Kidney (tissue), 14 donors: ENCODE data around the gene TACC2. TPM values are rescaled to one million over a fixed set of nuclear protein-coding genes. Genes with fewer than 3 reads are reported as not detected.

Experiments
- DNase-seq, 5 donors: peaks; one replicate each; pipeline ENCODE4 v3.0.0-alpha.2; 2013 to 2020
- FAIRE-seq: peaks from 2 replicates; lab custom pipeline; 2012; peaks lifted over from hg19 to GRCh38; lab: Jason Lieb, UNC
- H3K27ac ChIP-seq, 2 donors: one replicate each; pipeline ENCODE4 v1.7.0; 2013; ENCODE audit warnings: low read depth in 2 of 2, low read length in 2 of 2, inconsistent platforms in 1 of 2
- H3K27me3 ChIP-seq: one replicate; pipeline ENCODE4 v1.7.1; 2013; ENCODE audit warnings: low read length, inconsistent platforms; ENCODE audit not compliant: control insufficient read depth, insufficient read depth
- H3K36me3 ChIP-seq, 3 donors: one replicate each; pipeline versions ENCODE4 v1.7.0 to v1.7.1; 2013; ENCODE audit warnings: low read length in 3 of 3, control low read depth in 1 of 3, inconsistent platforms in 1 of 3; ENCODE audit not compliant: insufficient read depth in 3 of 3, control insufficient read depth in 2 of 3
- H3K4me1 ChIP-seq, 3 donors: one replicate each; pipeline versions ENCODE4 v1.7.0 to v1.7.1; 2013; ENCODE audit warnings: low read length in 3 of 3, inconsistent platforms in 1 of 3, low read depth in 1 of 3; ENCODE audit not compliant: control insufficient read depth in 2 of 3, insufficient read depth in 2 of 3
- H3K4me3 ChIP-seq, 3 donors: one replicate each; pipeline versions ENCODE4 v1.7.0 to v1.8.1; 2013; ENCODE audit warnings: low read length in 3 of 3, control low read depth in 1 of 3, inconsistent platforms in 1 of 3
- H3K9ac ChIP-seq, 3 donors: one replicate each; pipeline versions ENCODE4 v1.7.0 to v1.7.1; 2013; ENCODE audit warnings: low read length in 3 of 3, control low read depth in 1 of 3, inconsistent platforms in 1 of 3
- H3K9me3 ChIP-seq, 3 donors: one replicate each; pipeline versions ENCODE4 v1.7.0 to v1.7.1; 2013; ENCODE audit warnings: low read length in 3 of 3, control low read depth in 1 of 3, inconsistent platforms in 1 of 3; ENCODE audit not compliant: control insufficient read depth in 2 of 3, insufficient read depth in 1 of 3
- intact Hi-C: fragments of 100-400 bp; cut with DNase I; formaldehyde crosslinking; loops from one replicate; pipeline ENCODE4 v1.11.1; 2022
- polyA plus RNA-seq: library from polyadenylated mRNA; stranded (reverse); fragments of 350-450 nt; fragmentation: Illumina TruSeq; extraction: RNeasy Lipid Tissue Mini Kit (QIAGEN cat#74804); gene quantifications from one replicate; pipeline ENCODE4 v1.2.3, GENCODE V29; 2014; ENCODE audit warnings: low read depth, low replicate concordance; ENCODE audit not compliant: insufficient read depth
- total RNA-seq: library from RNA; stranded (reverse); fragmentation: NEBNext Ultra II Directional; extraction: Animal tissue kit (Norgen Biotek cat#: 25700); gene quantifications from one replicate; pipeline ENCODE4 v1.2.1, GENCODE V29; 2021
- TF ChIP-seq, protein P1 (sequence below): IDR thresholded peaks from 3 replicates; pipeline ENCODE4 v1.5.1; 2012; ENCODE audit warnings: mild to moderate bottlenecking, moderate library complexity, borderline replicate concordance; ENCODE audit not compliant: insufficient read depth; ENCODE audit errors: extremely low read depth
- donor health status: control.
- donor health status: control.
- donor health status: control.
- donor health status: control.
- donor health status: control.
- donor health status: DM: yes; HTN: yes; CAD: no.
- donor health status: Normal renal cell carcinoma (clear cell type).

TACC2 gene
- total and polyA plus RNA-seq, 2 donors from 2014 or later = 36.4 to 81.0 TPM

DNA sequence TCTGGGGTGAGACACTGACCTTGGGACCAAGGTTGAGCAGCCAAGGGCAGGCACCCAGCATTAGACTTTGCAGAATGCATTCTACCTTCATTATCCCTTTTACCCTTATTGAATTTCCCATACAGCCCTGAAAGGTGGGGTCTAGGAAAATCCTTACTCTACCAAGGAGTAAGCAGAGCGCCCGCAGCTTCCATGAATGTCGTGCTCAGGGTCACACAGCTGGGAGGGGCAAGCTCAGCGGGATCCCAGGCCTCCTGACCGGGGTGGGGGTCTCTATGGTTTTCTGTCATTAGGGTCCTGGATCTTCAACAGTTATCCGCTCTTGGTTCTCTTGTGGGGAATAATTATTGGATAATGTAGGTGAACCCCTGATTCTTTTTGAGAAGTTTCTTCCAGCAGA lies 251.4 kb downstream of the TACC2 start:
- Histone ChIP-seq H3K27me3 (no peaks in the 10 kb centered on the region), H3K27ac (no peak overlapping the region), H3K9me3 (no peaks in the 10 kb centered on the region), H3K9ac (no peak overlapping the region), H3K4me3 (no peak overlapping the region), H3K4me1 (no peaks in the 10 kb centered on the region), H3K36me3 (peaks cover 0 to 18% (median 0%) of the 10 kb centered on the region in 3 donors)
- intact Hi-C loops = no loop called here
- DNase-seq (no peak), FAIRE-seq (no peak)
- TF ChIP-seq, protein P1, sequence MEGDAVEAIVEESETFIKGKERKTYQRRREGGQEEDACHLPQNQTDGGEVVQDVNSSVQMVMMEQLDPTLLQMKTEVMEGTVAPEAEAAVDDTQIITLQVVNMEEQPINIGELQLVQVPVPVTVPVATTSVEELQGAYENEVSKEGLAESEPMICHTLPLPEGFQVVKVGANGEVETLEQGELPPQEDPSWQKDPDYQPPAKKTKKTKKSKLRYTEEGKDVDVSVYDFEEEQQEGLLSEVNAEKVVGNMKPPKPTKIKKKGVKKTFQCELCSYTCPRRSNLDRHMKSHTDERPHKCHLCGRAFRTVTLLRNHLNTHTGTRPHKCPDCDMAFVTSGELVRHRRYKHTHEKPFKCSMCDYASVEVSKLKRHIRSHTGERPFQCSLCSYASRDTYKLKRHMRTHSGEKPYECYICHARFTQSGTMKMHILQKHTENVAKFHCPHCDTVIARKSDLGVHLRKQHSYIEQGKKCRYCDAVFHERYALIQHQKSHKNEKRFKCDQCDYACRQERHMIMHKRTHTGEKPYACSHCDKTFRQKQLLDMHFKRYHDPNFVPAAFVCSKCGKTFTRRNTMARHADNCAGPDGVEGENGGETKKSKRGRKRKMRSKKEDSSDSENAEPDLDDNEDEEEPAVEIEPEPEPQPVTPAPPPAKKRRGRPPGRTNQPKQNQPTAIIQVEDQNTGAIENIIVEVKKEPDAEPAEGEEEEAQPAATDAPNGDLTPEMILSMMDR = no peak

DNA sequence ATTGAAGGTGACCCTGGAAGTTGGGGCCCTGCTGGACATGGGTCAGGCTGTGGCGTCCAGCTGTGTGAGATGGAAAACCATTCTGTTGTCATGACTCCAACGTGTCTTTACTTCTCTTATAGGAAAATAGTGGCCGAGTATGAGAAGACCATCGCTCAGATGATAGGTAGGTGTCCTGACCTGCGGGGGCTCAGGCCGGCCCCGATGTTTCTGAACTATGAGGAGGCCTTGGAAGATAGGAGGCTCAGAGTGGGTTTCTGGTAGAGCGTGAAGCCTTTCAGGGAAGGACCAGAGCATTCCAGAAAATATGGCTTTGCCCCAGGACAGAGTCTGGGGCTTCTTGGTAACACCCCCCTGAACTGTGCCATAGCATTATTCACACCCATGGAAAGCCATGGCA lies 252.9 kb downstream of the TACC2 start:
- Histone ChIP-seq H3K4me1 (no peaks in the 10 kb centered on the region), H3K36me3 (peaks cover 0 to 16% (median 9%) of the 10 kb centered on the region in 3 donors), H3K4me3 (no peak overlapping the region), H3K27me3 (no peaks in the 10 kb centered on the region), H3K9me3 (no peaks in the 10 kb centered on the region), H3K9ac (no peak overlapping the region), H3K27ac (no peak overlapping the region)
- TF ChIP-seq, protein P1 = no peak
- DNase-seq = no peak
- FAIRE-seq = no peak
- intact Hi-C loops = no loop called here

DNA sequence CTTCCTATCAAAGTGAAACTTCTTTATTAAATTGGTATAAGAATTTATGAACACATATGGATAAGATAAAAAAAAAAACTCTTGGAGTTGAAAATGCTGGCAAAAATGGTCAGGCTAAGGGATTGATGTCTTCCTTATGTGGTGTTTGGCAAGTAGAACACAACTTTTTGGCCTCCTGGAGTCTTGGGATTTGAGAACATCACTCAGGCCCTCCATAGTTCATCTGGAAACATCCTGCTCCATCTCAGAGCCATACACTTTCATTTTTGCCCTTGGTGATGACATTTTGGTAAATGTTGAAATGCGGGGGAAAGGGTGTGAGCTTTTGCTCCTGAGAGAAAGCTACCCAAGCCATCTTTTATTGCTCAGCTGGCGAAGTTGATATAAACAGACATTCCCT lies 254.6 kb downstream of the TACC2 start:
- Histone ChIP-seq H3K27ac (no peak overlapping the region), H3K36me3 (peaks cover 0 to 15% (median 12%) of the 10 kb centered on the region in 3 donors), H3K9me3 (no peaks in the 10 kb centered on the region), H3K9ac (no peak overlapping the region), H3K27me3 (no peaks in the 10 kb centered on the region), H3K4me3 (no peak overlapping the region), H3K4me1 (no peaks in the 10 kb centered on the region)
- intact Hi-C loops = no loop called here
- FAIRE-seq (no peak), DNase-seq (no peak)
- TF ChIP-seq, protein P1 = no peak
